CD4-positive, alpha-beta T cell treated with Interferon alpha-2 for 1 hour (primary cell): ENCODE measurements around the gene DDX4.
"Not testable (repeated sequence)": the region's sequence is repeated elsewhere in the genome, so short reads cannot be mapped to it uniquely, and the experiment has no call there.

Source experiments
- DNase-seq, 2 donors: peaks; one replicate each; pipeline ENCODE4 v3.0.0-alpha.2; 2020 to 2022

Gene DDX4

DNA sequence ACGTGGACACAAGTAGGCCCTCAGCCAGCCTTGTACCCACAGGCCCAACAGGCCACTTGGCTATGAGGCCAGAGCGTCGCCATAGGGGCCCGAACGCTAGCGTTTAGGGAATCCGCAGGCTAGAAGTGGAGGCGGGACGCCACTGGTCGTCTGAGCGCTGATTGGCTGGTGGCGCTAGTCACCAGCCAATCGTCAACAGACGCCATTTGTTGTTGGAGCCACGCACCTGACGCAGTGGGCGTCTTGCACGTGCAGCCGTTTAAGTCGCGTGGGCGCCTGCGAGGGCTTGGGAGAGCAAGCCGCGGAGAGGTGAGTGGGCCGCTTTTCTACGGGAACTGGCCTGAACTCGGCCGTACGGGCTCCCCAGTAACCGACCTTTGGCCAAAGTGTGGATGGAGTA is at the start of gene DDX4:
Gene DDX4, plus strand, starts transcription at position 269 of the 400 bp plus-strand sequence. CDS start 903 bp downstream, outside the sequence.
- DNase-seq: no peak

DNA sequence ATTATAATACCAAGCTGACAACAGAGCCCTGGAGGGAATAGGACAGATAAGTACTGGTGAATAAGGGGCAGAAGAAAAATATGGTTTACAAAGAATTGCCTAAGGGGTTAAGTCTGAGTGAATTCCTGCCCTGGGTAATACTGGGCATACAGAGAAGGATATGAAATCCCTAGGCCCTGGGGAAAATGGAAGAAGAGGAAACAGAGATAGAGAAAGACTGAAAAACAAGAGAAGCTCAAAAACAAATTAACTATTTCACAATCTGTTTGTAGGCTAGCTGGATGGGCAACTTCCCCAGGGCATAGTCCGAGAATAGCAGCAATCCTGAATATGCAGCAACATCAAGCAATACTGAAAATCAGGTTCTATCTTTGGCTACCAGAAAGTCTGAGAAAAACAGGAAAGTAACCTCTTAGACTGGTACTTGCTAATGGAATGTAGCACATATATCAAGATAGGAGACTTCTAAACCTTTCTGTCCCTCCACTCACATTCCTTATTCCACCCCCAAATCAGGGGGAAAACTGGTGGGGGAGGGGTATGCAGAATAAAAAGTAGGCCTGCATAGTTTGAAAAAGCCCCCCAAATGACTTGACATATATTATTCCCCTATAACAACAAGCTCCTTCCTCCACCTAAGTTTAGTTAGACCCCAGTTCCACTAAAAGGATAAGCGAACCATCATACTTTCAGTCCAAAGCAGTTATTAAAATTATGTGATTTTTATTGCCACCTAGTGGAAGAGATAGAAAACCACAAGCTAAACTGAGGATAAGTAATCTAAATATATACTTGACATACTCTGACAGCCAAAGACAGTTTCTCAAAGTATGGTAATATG is 46.4 kb upstream of the DDX4 start:
- peak in 1 of 2 donors; percentile 52 for DNase-seq

DNA sequence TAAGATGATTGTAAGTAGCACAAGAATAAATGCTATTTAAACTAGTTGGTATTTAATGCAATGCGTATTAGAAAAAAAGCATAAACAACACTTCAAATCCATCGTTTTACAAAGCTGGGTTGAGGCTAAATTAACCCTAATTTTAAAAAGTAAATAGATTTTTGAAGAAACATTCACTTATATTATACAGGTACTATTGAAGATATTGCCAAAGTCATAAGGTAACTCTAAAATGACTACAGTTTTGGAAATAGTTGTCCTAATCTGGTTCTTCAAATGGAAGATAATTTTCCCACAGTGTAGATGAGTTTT is 45.8 kb upstream of the DDX4 start:
- no peak for DNase-seq

DNA sequence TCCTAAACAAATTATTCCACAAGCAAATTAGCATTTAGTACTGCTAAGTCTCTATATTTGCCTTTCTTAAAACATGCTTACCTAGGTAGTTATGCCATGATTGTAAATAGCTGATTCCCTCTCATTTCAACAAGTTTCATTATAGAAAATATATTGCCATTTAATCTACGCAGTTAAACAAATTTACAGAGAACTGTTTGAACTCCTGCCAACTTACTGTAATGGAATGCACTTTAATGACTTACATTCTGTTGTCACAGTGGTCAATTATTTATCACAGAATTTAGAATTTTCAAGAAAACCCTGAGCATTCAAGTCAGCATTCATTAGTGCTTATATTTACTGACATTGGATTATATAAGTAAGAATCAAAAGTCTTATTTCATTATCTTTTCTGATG is 45.4 kb upstream of the DDX4 start:
- DNase-seq: no peak

DNA sequence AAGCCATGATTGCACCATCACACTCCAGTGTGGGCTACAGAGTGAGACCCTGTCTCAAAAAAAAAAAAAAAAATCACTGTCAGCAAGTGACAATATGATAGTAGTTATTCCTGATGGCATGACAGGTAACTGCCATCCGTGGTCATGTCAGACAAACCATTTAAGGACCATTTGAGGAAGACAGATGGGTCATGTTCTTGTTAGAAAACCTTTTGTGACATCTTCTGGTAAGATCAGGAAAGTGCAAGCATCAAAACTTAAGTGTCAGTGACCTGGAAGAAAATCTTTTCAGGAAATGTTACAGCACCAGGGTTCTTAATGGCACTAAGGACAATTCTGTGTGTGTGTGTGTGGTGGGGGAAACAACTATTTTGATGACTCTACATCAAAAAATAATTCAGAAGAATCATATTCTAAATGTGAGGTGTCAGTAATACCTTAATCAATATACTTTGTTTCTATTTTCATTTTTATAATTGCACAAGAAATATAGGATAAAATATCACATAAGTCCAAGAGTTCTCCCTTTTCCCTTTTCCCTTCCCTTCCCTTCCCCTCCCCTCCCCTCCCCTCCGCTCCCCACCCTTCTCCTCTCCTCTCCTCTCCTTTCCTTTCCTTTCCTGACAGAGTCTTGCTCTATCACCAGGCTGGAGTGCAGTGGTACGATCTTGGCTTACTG is 43.6 kb upstream of the DDX4 start:
- DNase-seq: peak in 1 of 2 donors; percentile 16

DNA sequence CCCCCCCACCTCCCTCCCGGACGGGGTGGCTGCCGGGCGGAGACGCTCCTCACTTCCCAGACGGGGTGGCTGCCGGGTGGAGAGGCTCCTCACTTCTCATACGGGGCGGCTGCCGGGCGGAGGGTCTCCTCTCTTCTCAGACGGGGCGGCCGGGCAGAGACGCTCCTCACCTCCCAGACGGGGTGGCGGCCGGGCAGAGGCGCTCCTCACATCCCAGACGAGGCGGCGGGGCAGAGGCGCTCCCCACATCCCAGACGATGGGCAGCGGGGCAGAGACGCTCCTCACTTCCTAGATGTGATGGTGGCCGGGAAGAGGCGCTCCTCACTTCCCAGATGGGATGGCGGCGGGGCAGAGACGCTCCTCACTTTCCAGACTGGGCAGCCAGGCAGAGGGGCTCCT is 41.2 kb upstream of the DDX4 start:
- DNase-seq: not testable (repeated sequence)

DNA sequence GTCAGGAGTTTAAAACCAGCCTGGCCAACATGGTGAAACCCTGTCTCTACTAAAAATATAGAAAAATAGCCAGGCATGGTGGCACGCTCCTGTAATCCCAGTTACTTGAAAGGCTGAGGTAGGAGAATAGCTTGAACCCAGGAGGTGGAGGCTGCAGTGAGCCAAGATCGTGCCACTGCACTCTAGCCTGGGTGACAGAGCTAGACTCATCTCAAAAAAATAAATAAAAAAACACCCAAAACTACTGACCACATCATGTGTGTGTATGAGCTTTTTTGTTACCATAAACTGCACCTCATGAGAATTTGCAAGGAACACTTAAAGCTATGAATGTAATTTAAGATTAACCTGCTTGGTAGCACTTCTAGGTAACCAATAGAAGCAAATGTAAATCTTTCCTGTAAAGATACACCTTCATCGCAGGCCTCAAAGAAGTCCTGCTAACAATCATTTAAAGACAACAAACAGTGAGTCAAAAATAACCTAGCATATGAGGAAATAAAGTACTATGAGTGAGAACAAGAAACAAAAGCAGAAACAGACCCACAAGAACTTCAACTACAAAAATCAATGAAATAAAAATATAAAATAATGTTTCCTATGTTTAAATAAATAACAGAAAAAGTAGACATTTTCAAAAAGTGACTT is 38.7 kb upstream of the DDX4 start:
- DNase-seq: no peak

DNA sequence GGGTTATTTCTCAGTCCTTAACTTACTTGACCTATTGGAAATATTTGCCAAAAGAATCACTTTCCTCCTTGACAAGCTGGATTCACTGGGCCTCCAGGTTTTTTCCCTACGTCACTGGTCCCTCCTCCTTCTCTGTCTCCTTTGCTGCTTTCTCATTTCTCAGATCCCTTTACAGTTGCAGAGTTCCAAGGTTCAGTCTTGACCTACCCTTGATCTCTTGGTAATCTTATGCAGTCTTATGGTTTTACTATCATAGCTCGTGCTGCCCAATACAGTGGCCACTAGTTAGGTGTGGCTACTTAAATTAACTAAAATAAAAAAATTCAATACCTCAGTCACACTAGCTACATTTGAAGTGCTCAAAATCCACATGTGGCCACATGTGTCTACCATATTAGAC is 37.1 kb upstream of the DDX4 start:
- DNase-seq: no peak

DNA sequence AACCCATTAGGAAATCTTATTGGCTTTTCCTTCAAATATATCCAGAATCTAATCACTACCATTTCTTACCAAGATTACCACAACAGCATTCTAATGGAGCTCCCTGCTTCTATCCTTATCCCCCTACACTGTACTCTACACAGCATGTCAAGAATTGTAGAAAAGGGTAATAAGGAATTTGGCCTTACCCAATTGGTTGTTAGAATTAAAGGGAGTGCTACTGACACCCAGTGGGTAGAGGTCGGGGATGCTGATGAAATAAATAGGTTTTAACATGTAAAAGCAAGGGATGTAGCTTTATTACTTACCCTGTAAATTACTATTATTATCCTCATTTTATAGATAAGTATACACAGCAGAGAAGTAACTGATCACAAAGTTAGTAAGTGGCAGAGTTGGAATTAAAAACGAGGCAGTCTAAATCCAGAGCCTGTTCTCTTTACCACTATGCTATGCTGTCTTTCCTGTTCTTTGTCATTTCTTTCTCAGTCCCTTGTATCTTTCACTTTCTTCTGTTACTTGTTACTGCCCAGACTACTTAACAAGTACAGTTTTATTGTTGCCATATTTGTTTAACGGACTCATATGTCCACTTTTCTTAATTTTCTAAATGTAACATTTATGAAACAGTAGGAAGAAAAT is 36.3 kb upstream of the DDX4 start:
- no peak for DNase-seq

DNA sequence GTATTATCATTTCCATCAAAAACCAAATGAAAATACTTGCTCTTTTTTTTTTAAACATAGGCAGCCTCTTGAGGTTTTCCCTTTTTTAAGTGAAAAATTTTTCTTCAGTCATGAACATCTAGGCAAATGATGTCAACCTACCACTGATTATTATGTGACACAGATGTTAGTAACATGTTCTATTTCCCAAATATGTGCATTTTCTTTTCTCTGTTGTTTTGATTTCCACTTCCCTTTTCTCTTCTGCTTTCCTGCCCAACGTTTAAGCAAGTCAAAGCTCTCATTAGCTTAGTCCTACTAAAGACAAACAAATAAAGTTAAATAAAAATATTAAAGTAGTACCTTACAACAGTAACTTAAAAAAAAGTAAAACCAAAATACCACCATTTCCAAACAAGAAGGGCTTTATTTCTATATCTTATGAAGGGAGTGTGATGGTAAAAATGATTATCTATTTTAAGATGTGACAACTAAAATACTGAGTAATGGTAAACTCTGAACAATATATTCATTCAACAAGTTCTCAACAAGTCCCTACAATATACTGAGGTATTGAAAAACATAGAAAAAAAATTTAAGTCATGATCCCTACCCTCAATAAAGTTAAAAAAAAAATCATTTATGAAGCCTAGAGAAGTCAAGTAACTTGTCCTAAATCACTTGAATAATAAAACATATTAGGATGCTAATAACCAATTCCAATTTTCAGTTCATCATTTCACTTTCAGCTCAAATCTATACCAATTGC is 35.1 kb upstream of the DDX4 start:
- DNase-seq: no peak

DNA sequence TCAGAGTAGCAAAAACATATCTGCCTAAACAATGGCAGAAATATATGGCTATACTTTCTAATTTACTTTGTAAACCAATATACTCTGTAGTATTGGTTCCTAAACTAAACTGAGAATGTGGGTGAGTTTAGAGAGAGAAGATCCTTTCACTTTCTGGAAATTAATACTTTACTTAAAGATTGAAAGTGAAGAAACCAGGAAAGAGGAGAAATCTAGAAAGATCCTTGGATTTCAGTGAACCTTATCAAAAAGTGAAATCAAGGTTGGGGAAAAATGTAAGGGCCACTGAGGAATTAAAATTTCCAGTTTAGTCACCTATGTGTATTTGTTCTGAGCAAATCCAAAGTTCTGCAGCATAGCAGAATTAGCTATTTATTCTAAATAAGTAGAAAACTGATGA is 31.6 kb upstream of the DDX4 start:
- DNase-seq: no peak

DNA sequence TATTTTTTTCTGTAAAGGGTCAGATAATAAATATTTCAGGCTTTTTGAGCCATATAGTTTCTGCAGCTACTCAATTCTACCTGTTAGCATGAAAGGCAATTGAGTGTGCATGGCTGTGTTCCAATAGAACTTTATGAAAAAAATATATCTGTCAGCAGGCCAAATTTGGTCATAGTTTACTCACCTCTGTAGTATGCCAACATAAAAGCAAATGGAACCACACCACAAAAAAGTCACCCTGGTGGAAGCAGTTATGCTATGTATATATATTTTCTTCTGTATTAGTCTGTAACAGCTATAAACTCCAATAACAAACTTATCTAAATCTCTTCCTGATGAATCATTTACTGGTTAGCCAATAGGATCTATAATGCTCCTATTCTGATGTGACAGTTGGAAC is 29.1 kb upstream of the DDX4 start:
- DNase-seq: no peak

DNA sequence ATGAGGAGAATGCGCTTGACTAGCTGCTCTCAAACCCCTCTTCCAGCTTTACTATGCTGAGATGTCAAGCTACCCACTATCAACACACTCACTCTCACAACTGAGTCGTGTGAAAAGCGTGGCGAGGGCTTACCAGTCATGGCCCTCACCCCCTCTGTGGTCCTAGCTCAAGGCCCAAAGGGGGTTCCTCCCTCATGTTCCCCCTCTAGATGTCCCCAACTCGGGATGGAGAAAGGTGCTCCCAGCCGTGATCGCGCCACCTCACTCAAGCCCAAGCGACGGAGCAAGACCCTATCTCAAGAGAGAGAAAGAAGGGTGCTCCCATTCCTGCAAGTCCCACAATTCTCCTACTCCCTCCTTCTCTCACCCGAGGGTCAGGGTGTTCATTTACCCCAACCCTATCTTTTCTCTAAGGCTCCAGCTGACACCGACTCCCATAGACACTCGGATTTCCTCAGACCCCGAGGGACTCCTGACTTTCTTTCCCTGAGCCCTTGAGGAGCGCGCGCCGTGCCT is 26.3 kb upstream of the DDX4 start:
- no peak for DNase-seq

DNA sequence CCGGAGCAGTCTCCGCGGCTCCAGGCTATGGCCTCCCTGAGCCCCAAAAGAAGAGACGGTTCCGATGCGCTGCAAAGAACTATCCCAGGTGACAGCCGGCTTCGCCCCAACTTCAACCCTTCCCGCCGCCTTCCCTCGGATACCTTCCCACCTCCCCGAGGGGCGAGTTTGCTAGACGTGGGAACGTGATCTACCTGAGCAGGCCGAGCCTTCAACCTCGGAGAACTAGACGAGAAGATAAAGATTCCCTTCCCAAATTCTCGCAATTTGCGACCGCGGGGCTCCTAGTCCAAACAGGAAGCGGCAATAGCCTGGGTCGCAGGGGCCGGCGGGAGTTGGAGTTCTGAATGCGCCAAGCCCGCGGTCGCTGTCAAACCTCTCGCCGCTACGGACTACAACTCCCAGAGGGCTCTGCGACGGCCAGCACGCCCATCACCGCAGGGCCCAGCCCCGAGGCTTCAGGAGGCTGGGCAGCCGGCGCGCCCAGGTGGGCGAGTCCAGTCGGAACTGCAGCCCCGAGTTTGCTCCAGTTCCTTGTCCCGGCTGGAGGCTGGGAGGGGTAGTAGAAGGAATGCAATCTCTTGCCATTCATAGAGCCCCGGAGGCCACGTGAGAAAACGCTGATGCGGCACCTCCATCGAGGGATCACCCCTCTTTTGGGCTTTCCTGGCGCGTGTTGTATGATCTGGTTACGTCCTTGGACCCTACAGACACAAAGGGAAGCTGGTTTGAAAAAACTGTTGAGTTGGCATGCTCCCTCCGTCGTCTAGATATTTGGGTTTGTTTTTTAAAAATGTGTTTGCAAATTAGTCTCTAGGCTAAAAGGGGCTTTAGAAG is 25.6 kb upstream of the DDX4 start, which contains the start of gene SLC38A9:
Gene SLC38A9, minus strand, starts transcription at position 302 of the 837 bp plus-strand sequence. CDS start 14,366 bp downstream, outside the sequence.
- DNase-seq: peak; percentile 89 to 92

DNA sequence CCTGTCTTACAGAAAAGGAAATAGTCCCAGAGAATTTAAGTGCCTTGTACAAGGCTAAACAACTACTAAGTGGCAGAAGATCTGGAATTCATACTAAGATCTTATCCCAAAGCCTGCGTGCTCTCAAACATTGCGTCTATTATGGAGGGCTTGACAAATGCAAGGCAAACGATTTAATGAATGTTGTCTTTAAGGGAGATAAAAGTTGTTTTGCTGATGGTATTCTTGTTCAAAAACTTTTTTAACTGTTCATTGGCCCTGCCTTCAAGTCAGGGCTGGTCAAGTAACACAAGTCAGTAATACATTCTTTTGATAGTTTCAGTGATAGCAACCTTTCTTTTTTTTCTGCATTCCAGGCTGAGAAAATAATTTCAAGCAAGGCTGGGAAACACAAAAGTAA is 24.0 kb upstream of the DDX4 start:
- no peak for DNase-seq

DNA sequence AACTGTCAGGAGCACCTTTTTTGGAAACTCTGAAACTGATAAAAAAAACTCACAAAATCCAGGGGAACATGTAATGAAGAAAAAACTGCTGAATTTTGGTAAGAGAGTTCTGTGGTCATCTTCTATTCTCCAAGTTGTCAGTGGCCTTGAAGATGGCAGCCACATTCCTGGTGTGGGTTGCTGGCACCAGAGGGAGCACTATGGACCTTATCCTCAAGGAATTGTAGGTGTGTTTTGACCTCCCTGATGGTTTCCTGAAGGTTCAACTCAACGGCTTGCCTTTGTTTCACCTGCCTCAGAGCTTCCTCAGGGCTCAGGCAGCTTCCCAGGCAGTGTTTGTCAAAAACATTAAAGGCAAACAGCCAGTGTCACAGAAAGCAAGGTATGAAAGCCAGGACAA is 23.5 kb upstream of the DDX4 start:
- no peak for DNase-seq

DNA sequence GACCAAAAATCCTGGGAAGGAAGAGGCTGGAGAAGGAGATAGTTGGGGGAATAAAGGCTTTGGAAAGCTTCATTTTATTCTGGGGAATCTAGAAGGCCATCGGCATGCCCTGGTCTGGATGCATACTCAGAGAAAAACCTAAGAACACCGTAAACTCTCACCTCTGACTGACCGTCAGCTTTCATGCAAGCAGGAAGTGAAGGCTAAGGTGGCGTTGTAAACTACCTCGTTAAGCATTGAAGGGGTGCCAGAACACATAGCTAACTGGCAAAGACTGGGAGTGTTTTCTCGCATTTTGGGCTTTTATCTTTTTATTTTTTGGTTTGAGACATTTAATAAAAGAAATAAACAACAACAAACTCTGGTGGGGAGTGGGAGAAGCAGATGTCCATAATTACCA is 23.1 kb upstream of the DDX4 start:
- DNase-seq: no peak

DNA sequence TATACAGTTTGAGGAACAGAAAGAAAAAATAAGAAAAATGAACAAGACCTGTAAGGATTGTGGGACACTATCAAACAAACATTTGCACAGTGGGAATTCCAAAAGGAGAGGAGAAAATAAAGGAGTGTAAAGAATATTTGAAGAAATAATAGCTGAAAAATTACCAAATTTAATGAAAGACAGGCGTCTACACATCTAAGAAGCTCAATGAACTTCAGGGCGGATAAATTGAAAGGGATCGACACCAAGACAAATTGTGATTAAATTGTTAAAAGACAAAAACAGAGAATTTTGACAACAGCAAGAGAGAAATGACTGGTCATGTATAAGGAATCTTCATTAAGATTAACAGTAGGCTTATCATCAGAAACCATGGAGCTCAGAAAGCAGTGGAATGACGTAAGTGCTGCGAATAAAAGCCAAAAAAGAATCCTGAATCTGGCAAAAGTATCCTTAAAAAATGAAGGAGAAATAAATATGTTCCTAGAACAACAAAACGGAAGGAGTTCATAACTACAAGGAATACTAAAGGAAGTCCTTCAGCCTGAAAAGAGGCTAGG is 22.3 kb upstream of the DDX4 start:
- no peak for DNase-seq

DNA sequence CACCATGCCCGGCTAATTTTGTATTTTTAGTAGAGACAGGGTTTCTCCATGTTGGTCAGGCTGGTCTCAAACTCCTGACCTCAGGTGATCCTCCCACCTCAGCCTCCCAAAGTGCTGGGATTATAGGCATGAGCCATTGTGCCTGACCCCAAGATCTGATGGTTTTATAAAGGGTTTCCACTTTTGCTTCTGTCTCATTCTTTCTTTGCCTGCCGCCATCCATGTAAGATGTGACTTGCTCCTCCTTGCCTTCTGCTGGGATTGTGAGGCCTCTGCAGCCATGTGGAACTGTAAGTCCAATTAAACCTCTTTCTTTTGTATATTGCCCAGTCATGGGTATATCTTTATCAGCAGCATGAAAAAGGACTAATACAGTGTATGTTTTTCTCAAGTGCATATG is 18.8 kb upstream of the DDX4 start:
- DNase-seq: not testable (repeated sequence)

DNA sequence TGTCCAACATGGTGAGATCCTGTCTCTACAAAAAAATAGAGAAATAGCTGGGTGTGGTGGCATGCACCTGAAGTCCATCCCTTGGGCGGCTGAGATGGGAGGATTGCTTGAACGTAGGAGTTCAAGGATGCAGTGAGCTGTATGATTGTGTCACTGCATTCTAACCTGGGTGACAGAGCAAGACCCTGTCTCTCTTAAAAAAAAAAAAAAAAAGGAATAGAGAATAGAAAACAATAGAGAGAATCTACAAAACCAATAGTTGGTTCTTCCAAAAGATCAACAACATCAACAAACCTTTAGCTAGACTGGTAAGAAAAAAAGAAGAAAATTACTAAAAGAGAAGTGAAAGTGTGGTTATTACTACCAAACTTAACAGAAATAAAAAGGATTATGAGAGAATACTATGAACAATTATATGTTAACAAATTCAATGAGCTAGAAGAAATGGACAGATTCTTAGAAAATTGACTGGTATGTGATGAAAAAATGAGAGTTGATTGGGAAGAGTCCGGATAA is 17.6 kb upstream of the DDX4 start:
- no peak for DNase-seq

DNA sequence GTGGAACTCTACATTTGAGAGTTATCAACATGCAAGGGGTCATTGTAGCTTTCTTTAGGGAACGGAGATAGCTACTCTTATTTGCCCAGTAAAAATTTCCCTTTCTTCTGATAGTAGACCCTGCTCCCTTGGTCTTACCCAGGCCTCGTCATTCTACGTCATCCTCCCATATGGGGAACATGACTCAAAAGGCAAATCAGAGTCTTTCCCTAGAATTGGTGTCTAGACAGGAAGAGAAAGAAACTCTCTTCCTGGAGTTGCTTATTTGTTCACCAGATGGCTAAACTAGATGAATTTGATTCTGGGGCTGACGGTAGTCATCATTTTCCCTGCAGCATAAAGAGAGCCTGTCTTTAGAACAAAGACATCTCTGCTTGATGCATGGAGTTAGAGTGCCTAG is 13.6 kb upstream of the DDX4 start:
- DNase-seq: no peak
